Measurements from ENCODE around the gene KIF4B.
"Not testable (repeated sequence)": the region's sequence is repeated elsewhere in the genome, so short reads cannot be mapped to it uniquely, and the experiment has no call there.

Gene KIF4B

DNA sequence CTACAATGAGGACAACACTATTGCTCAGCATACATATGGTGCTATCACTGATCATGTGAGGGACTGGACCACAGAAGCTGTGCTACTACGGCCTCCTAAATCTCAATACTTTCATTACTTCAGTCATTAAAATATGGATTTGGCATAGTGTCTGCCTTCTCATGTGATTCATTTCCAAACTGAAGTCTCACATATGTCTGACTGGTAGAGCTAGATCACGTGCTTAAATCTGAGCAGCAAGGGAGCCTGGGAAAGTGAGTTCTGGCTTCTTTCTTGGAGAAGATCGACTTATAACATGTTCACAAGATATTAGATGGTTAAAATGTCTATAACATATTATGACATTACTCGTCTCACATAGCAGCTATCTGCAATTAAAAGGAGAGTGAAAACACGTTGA is 8.3 kb downstream of the KIF4B start:
- TF ChIP-seq, protein P1, sequence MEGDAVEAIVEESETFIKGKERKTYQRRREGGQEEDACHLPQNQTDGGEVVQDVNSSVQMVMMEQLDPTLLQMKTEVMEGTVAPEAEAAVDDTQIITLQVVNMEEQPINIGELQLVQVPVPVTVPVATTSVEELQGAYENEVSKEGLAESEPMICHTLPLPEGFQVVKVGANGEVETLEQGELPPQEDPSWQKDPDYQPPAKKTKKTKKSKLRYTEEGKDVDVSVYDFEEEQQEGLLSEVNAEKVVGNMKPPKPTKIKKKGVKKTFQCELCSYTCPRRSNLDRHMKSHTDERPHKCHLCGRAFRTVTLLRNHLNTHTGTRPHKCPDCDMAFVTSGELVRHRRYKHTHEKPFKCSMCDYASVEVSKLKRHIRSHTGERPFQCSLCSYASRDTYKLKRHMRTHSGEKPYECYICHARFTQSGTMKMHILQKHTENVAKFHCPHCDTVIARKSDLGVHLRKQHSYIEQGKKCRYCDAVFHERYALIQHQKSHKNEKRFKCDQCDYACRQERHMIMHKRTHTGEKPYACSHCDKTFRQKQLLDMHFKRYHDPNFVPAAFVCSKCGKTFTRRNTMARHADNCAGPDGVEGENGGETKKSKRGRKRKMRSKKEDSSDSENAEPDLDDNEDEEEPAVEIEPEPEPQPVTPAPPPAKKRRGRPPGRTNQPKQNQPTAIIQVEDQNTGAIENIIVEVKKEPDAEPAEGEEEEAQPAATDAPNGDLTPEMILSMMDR (IDR thresholded peaks at IDR 0.05; ENCODE audit: low read depth, low read length, missing control alignments), result no peak
- DNase-seq (ENCODE audit: extremely low read depth, low read depth), result no peak
- H3K4me3 ChIP-seq (replicated peaks; ENCODE audit: low read depth, low read length), result no peak overlapping the region

DNA sequence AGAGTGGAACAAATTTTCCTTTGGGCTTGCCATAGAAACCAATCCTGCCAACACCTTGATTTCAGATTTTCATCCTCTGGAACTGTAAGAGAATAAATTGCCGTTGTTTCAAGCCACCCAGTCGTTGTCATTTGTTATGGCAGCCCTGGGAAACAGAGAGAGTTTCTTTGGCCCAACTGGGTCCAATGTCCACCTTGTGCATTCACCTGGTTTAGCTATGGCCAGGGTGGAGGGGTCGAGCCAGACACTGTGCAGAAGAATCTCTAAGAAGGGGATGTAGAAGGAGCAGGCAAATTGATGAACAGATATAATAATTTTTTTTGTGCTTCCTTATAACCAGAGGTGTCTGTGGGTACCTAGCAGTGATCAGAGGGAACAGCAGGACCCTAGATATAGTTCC is 9.8 kb downstream of the KIF4B start:
- TF ChIP-seq, protein P1 (IDR thresholded peaks at IDR 0.05; ENCODE audit: low read depth, low read length, missing control alignments), result no peak
- no peak overlapping the region for H3K4me3 ChIP-seq (replicated peaks; ENCODE audit: low read depth, low read length)
- DNase-seq (ENCODE audit: extremely low read depth, low read depth), result no peak

DNA sequence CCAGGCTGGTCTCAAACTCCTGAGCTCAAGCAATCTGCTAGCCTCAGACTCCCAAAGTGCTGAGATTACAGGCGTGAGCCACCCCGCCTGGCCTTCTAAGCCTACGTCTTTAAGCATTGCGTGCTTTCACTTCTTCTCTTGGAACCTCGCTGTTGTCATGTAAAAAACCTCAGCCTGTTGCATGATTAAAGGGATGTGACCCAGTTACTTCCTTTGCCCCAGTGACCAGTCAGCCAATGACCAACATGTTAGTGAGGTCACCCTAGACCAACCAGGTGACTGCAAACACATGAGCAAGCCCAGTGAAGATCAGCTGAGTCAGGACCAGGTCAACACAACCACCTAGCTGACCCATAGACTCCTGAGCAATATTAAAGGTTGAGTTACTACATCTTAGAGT is 10.5 kb downstream of the KIF4B start:
- no peak overlapping the region for H3K4me3 ChIP-seq (replicated peaks; ENCODE audit: low read depth, low read length)
- no peak for DNase-seq (ENCODE audit: extremely low read depth, low read depth)
- TF ChIP-seq, protein P1 (IDR thresholded peaks at IDR 0.05; ENCODE audit: low read depth, low read length, missing control alignments), result no peak

DNA sequence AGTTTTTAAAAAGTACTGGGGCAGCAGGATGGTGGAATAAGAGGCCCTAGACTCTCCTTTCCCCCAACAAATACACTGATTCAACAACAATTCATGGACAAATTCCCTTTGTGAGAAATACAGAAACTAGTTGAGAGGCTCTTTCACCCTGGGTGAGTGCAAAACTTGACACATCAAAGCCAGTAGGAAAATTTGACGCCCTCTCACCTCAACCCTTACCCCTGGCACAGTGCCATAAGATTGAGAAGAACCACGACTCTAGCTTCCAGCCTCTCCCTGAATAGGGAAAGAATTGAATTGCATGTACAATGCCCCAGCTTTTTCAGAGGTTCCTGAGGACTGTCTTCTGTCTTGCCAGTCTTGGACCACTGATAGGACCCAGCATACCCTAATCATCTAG is 12.3 kb downstream of the KIF4B start:
- TF ChIP-seq, protein P1 (IDR thresholded peaks at IDR 0.05; ENCODE audit: low read depth, low read length, missing control alignments), result no peak
- no peak for DNase-seq (ENCODE audit: extremely low read depth, low read depth)
- H3K4me3 ChIP-seq (replicated peaks; ENCODE audit: low read depth, low read length), result no peak overlapping the region

DNA sequence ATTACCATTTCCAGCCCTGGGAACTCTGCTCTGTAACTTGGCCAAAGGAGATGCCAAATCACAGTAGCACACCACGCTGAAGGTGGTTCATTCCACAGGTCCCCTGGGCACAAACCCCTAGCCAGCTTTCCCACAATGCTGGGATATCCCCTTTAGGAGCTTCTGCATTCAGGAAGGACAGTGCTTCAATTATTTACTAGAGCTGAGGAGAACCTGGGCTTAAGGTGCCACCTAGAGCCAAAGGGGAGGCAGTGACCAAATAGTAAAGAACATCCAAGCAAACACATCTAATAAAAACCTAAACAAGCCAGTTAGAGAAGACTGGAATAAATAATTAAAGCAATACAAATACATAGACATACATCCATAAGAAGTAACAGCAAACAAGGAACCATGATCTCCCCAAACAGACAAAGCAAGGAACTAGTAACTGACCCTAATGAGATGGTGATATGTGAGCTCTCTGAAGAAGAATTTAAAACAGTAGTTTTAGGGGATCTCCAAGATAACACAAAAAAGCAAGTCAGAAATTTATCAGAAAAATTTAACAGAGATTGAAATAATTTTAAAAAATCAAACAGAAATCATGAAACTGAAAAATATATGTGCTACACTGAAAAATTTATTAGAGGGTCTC is 14.6 kb downstream of the KIF4B start:
- TF ChIP-seq, protein P1 (IDR thresholded peaks at IDR 0.05; ENCODE audit: low read depth, low read length, missing control alignments), result peak; percentile 28
- no peak for DNase-seq (ENCODE audit: extremely low read depth, low read depth)

DNA sequence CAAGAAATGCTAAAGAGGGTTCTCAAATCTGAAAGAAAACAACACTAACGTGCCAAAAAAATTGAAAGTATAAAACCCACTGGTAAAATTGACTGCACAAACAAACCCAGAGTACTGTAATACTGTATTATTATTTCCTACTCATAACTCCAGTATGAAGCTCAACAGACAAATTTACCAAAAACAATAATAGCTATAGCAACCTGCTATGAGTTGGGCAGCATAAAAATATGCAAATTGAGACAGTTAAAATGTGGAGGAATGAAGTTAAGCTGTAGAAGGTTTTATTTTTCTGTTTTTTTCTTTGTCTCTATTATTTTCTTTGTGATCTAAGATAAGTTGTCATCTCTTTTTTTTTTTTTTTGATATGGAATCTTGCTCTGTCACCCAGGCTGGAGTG is 15.7 kb downstream of the KIF4B start:
- H3K4me3 ChIP-seq (replicated peaks; ENCODE audit: low read depth, low read length), result no peak overlapping the region
- TF ChIP-seq, protein P1 (IDR thresholded peaks at IDR 0.05; ENCODE audit: low read depth, low read length, missing control alignments), result no peak
- no peak for DNase-seq (ENCODE audit: extremely low read depth, low read depth)

More for the DNA sequence above, 14.6 kb downstream of the KIF4B start:
- no peak overlapping the region for H3K4me3 ChIP-seq (replicated peaks; ENCODE audit: low read depth, low read length)

DNA sequence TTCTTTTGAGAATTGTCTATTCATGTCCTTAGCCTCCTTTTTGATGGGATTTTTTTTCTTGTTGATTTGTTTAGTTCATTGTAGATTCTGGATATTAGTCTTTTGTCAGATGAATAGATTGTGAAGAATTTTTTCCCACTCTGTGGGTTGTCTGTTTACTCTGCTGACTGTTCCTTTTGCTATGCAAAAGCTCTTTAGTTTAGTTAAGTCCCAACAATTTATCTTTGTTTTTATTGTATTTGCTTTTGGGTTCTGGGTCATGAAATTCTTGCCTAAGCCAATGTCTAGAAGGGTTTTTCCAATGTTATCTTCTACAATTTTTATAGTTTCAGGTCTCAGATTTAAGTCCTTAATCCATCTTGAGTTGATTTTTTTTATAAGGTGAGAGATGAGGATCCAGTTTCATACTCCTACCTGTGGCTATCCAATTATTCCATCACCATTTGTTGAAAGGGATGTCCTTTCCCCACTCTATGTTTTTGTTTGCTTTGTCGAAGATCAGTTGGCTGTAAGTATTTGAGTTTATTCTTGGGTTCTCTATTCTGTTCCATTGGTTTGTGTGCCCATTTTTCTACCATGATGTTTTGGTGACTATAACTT is 20.7 kb downstream of the KIF4B start:
- not testable (repeated sequence) for H3K4me3 ChIP-seq (replicated peaks; ENCODE audit: low read depth, low read length); DNase-seq (ENCODE audit: extremely low read depth, low read depth)

DNA sequence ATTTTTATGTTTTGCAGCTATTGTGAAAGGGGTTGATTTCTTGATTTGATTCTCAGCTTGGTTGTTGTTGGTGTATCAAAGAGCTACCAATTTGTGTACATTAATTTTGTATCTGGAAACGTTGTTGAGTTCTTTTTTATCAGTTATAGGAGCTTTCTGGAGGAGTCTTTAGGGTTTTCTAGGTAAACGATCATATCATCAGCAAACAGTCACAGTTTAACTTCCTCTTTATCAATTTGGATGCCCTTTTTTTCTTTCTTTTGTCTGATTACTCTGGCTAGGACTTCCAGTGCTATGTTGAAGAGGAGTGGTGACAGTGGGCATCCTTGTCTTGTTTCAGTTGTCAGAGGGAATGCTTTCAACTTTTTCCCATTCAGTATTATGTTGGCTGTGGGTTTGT is 21.5 kb downstream of the KIF4B start:
- H3K4me3 ChIP-seq (replicated peaks; ENCODE audit: low read depth, low read length); DNase-seq (ENCODE audit: extremely low read depth, low read depth): not testable (repeated sequence)
